ENCODE data around the gene TBC1D23.
"Not testable (repeated sequence)": the region's sequence is repeated elsewhere in the genome, so short reads cannot be mapped to it uniquely, and the experiment has no call there.

The TBC1D23 gene

DNA sequence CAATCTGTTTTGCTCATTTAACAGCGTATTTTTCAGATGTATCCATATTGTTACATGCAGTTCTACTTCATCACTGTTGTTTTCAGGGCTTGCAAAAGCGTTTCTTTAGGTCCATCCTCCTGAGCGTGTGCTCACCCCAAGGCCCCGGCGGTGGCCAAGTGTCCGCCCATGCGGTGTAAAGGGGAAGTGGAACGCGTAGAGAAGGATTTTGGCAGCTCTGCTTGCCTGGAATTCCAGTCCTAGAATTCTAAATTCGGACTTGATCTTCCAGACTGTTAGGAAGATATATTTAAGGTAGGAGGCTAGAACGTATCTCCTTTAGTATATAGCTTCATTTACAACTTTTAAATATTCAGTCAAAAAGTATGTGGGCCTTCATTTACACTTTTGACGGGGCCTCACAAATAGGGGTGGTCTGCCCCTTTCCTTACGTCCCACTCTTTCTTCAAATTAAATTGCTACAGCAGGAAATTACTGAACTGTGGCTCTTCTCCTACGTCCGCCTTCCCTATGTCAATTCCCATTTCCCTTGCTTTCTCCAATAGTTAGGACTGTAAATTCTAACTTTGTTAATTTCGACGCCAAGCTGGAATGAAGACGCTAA lies 609 bp upstream of the TBC1D23 start:
- DNase-seq, result no peak

- no peak for DNase-seq
These were observed 702 bp downstream of the TBC1D23 start for GRCh38 chr3:100261485-100261903.

- DNase-seq, result not testable (repeated sequence)
These were observed 2.1 kb downstream of the TBC1D23 start for GRCh38 chr3:100262925-100263324.

GRCh38 chr3:100263583-100263982 lies 2.8 kb downstream of the TBC1D23 start:
- DNase-seq, result no peak

DNA sequence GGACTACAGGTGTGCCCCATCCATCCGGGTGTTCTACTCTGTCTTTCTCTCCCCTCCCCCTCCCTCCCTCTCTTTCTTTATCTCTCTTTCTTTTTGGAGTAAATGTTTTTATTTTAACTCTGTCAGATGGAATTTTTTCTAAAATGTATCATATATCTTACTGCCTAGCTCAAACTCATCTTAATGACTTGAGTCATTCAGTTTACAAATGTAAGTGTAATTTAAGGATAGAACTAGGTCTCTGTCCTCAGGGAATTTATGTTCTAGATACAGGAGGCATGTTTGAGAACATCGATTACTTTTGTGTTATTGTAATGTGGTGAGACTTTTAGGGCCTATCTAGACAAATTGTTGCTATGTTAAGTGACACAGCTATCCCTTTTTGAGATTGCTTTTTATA lies 3.5 kb downstream of the TBC1D23 start:
- no peak for DNase-seq

- DNase-seq, result no peak
These were observed 4.2 kb downstream of the TBC1D23 start for GRCh38 chr3:100265016-100265415.

DNA sequence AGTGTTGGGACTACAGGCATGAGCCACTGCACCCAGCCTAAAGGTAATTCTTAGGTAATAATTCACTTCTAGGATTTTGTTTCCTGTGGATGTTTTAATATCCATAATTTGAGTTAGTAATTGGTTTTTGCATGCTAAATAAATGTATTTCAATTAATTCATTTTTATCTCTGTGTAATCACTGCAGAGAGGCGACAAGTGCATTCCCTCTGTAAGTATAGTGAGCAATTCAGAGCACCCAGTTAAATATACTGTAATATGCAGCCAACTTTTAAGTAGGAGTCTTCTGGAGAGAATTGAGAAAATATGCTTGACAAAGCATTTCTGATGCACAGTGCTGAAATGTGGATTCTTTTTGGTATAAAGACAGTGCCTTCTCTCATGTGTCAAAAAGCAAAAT lies 5.7 kb downstream of the TBC1D23 start:
- no peak for DNase-seq

DNA sequence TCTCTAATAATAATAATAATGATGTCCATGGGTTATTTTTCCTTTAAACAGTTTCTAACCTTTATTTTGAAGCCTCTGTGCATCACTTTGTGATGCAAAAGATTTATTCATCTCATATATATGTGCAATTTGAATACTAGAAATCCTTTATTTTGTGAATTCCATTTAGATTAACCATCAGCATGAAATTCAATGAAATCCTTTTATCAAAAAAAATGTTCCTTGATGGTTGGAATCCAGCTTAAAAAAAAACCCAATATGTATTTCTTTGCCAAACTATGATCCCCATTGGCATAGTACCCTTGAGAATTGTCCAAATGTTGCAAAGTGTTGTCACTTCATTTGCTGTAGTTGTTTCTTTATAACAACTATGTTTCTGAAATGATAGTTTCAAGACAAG lies 7.4 kb downstream of the TBC1D23 start:
- no peak for DNase-seq

DNA sequence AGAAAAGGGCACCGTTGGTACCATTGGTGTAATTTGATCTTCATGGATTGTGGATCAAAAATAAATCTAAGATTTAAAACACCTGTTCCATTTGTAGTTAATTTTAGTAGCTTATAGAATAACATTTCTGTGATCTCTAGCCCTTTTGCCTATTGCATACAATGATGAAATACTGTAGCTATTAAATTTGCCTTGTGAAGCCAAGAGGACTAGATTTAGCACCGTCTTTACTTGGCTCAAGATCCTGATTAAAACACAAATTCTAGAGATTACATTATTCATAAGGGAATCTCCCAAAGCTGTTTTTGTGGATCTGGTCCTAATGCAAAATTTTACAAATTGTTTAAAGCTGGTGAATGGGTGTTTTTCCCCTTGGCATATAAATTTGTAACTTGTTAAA lies 8.2 kb downstream of the TBC1D23 start:
- no peak for DNase-seq

DNA sequence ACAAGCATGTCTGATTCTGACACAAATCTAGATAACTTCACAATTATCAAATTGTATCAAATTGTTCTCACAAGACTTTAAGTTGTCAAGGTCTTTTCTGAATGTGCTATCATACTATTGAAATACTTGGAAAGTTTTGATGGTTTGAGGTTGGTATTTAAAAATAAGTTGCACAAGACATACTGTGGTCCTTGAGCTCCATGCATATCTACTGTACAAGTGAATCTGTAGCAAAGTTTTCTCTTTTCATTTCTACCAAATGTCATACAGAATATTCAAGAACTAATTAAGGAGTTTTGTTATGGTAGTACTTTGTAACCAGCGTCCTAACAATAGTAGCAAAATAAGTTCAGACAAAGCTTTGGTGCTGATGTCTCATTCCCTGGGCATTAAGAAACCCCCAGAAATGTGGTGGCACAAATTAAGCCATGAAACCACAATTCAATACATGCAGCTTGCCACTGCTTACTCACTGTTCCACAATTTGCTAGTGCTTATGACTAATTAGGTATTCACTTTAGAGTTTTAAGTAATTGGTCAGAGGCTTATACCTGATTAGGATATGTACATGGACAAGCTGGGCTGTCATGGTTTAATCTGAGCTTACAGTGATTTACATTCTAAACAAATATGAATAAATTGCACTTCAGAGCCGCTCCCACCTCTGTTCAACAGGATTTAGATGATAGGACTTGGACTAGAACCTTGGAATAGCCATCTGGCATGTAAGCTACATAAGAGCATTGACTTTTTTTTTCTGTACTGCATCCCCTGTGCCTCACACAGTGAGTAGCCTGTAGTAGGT lies 8.8 kb downstream of the TBC1D23 start:
- no peak for DNase-seq

GRCh38 chr3:100270215-100270583 lies 9.4 kb downstream of the TBC1D23 start:
- DNase-seq, result no peak

- no peak for DNase-seq
These were observed 10.7 kb downstream of the TBC1D23 start for GRCh38 chr3:100271522-100271921.

DNA sequence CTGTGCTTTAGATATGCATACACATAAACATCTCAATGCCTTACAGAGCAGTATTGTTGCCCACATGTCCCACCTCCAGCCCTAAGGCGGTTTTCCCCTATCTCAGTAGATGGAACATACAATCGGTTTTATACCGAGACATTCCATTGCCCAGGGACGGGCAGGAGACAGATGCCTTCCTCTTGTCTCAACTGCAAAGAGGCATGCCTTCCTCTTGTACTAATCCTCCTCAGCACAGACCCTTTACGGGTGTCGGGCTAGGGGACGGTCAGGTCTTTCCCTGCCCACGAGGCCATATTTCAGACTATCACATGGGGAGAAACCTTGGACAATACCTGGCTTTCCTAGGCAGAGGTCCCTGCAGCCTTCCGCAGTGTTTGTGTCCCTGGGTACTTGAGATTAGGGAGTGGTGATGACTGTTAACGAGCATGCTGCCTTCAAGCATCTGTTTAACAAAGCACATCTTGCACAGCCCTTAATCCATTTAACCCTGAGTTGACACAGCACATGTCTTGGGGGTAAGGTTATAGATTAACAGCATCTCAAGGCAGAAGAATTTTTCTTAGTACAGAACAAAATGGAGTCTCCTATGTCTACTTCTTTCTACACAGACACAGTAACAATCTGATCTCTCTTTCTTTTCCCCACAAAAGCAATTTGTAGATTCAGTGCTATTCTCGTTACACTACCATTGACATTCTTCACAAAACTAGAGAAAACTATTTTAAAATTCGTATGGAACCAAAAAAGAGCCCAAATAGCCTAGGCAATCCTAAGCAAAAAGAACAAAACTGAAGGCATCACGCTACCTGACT lies 12.2 kb downstream of the TBC1D23 start:
- DNase-seq, result not testable (repeated sequence)

DNA sequence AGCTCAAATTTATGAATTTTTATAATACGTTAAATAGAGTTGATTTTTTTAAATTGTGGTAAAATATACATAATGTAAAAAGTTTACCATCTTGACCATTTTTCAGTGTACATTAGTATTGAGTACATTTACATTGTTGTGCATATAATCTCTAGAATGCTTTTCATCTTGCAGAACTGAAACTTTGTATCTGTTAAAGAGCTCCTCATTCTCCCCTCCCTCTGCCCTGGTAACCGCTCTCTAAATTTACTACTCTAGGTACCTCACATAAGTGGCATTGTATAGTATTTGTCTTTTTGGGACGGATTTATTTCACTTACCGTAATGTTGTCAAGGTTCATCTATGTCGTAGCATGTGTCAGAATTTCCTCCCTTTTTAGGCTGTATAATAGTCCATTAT lies 13.6 kb downstream of the TBC1D23 start:
- DNase-seq, result no peak

DNA sequence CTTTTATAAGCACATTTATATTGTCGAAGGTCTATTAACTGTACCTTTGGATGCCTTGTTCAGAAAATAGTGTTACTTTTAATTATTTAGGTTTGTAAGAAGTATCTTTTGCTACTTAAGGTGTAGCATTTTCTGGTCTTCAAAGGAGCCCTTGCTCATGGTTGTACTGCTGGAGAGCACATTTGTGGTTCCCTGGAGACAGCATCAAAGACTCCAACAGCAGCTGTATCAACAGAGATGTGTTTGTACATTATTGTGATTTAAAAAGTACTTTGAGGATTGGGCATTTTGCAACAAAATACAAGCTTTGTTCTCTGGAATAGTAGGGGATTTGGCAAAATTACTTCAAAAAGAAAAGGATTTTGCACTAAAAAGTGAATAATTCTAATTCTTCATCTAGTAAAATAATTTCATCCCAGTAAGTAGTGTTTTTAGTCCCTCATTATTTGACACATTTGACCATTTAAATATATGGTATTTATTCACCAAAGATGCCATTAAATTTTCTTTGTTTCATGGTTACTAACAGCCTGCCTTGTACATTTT lies 16.5 kb downstream of the TBC1D23 start:
- no peak for DNase-seq

DNA sequence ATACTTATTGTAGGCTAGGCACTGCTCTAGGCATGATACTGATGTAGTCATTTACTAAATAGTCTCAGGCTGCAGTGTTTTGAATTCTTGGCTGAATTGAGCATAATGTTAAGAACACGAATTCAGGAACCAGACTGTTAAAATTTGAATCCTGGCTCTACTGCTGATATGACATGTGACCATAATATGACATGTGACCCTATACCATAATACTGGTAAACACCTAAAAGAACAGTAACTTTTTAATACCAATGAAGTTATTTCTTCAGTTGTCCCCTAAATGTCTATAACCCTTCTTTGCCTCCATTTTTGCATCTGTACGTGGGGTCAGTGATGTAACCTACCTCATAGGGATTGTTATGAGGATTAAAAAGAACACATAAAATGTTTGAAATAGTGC lies 18.1 kb downstream of the TBC1D23 start:
- no peak for DNase-seq

GRCh38 chr3:100288288-100288894 lies 27.6 kb downstream of the TBC1D23 start:
- no peak for DNase-seq

- no peak for DNase-seq
These were observed 28.5 kb downstream of the TBC1D23 start for GRCh38 chr3:100289339-100289738.

GRCh38 chr3:100295089-100295488 lies 34.3 kb downstream of the TBC1D23 start:
- DNase-seq, result no peak

GRCh38 chr3:100297784-100298183 lies 37.0 kb downstream of the TBC1D23 start:
- no peak for DNase-seq

DNA sequence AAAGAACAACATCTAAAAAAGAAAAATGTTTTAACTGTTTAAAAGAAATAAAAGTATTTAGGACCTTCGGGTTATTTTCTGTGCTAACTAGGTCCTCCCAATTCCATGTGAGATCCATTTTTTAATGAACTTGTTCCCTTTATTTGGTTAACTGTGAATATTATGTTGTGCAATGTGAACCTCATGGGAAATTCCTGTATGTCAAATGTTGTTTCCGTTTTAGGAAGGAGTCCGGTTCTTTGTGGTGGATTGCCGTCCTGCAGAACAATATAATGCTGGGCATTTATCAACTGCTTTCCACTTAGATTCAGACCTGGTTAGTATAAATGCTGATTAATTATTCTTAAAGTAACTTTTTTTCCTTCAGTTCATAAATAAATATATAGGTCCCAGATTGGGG lies 38.2 kb downstream of the TBC1D23 start:
- no peak for DNase-seq

DNA sequence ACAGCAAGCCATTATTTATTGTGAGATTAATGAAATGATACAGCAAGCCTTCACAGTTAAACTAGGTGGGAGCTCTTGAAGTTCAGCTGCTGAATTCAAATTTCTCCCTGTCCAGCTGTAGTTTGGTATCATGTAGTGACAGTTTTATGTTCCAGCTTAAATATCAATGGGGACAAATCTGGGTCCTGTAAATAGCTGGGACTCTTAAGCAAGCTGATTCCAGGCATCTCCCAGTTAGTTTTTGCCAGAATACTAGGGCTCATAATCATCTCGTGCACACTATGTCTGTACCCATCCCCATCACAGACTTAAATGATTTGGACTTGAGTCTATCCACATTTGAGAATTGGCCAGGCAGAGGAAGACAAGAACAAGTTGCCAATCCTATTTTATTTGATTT lies 45.9 kb downstream of the TBC1D23 start:
- no peak for DNase-seq

DNA sequence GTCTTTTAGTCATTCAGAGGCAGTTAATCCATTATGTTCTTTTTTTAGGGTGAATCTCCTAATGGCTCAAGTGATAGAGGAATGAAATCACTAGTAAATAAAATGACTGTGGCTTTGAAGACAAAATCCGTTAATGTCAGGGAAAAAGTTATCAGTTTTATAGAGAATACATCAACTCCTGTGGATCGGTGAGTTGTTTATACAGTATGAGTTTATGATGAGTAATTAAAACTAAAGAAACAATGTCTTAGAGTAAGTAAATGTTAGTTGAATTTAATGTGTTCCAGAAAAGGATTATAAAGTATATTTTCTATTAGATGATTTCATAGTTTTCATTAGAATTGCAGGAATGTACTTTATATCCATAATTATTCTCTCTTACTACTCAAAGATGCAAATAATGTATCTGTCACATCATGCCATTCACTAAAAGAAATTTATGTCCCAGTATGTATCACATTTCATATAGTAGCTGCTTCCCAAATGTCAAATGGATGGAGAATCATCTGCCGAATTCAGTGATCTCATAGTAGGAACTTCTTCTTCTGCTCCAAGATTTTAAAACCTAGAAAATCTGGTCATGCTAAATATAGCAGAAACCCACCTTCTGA lies 49.7 kb downstream of the TBC1D23 start:
- no peak for DNase-seq

All from activated CD8-positive, alpha-beta memory T cell treated with anti-CD3 and anti-CD28 coated beads, Interleukin-2, amount 50 U/mL, for 48 hours (primary cell).